Immature natural killer cell (primary cell): ENCODE results near the gene C19orf85. TPM values are rescaled to one million over a fixed set of nuclear protein-coding genes. Genes with fewer than 3 reads are reported as not detected.

ENCODE experiments used
- DNase-seq, 3 donors: peaks; one replicate each; pipeline ENCODE4 v3.0.0; 2022; ENCODE audit warnings: mixed read lengths in 1 of 3
- H3K27ac Mint-ChIP-seq, 6 donors: one replicate each; pipeline ENCODE4 v1.8.0; 2020; ENCODE audit warnings: mixed read lengths in 6 of 6, mild to moderate bottlenecking in 5 of 6, inconsistent platforms in 4 of 6, moderate library complexity in 3 of 6
- H3K27me3 Mint-ChIP-seq, 3 donors: one replicate each; pipeline ENCODE4 v1.8.0; 2020 to 2021; ENCODE audit warnings: low read depth in 3 of 3, mild to moderate bottlenecking in 3 of 3, mixed read lengths in 3 of 3, moderate library complexity in 3 of 3, inconsistent platforms in 1 of 3
- H3K36me3 Mint-ChIP-seq, 3 donors: one replicate each; pipeline ENCODE4 v1.8.0; 2020; ENCODE audit warnings: mixed read lengths in 3 of 3, inconsistent platforms in 2 of 3, mild to moderate bottlenecking in 2 of 3
- H3K4me1 Mint-ChIP-seq, 2 donors: one replicate each; pipeline ENCODE4 v1.8.0; 2020; ENCODE audit warnings: inconsistent platforms in 2 of 2, mild to moderate bottlenecking in 2 of 2, mixed read lengths in 2 of 2, moderate library complexity in 1 of 2
- H3K4me3 Mint-ChIP-seq, 5 donors: one replicate each; pipeline ENCODE4 v1.8.0; 2020; ENCODE audit warnings: mild to moderate bottlenecking in 5 of 5, mixed read lengths in 5 of 5, inconsistent platforms in 3 of 5, moderate library complexity in 3 of 5
- H3K9me3 Mint-ChIP-seq, 6 donors: one replicate each; pipeline ENCODE4 v1.8.0; 2020; ENCODE audit warnings: mild to moderate bottlenecking in 6 of 6, mixed read lengths in 6 of 6, inconsistent platforms in 4 of 6, moderate library complexity in 3 of 6
- polyA plus RNA-seq, 3 donors: library from polyadenylated mRNA; unstranded; fragments of 300-500 nt; fragmentation: Illumina TruSeq; gene quantifications; one replicate each; pipeline ENCODE4 v1.2.3, GENCODE V29; 2021

C19orf85 gene
- polyA plus RNA-seq, 3 donors from 2014 or later: not detected

DNA sequence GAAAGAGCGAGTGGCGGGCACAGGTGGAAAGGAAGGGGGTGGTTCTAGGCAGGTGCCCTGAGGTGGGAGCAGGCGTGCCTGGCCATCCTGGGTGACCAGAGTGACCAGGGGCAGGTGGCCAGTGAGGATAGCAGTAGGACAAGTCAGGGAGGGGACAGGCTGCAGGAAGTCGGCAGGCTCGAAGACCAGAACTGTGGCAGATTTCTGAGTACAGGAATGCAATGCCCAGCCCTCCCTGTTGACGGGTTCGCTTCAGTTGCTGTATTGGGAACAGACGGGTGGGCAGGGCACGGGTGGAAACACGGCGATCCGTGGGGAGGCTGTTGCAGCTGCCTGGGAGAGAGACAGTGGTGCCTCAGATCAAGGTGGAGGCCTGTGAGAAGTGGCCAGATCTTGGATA, 13.8 kb upstream of the C19orf85 start:
- Mint-ChIP-seq H3K9me3 (no peaks in the 10 kb centered on the region), H3K27ac (peak overlapping the region in 4 of 6 donors; percentile 55 to 73 (median 68)), H3K27me3 (peaks cover 2 to 14% (median 8%) of the 10 kb centered on the region in 3 donors), H3K36me3 (peaks cover 0 to 4% (median 0%) of the 10 kb centered on the region in 3 donors), H3K4me1 (peaks cover 36 to 38% of the 10 kb centered on the region in 2 donors), H3K4me3 (peak overlapping the region; percentile 3 to 88 (median 55))
- DNase-seq: no peak

DNA sequence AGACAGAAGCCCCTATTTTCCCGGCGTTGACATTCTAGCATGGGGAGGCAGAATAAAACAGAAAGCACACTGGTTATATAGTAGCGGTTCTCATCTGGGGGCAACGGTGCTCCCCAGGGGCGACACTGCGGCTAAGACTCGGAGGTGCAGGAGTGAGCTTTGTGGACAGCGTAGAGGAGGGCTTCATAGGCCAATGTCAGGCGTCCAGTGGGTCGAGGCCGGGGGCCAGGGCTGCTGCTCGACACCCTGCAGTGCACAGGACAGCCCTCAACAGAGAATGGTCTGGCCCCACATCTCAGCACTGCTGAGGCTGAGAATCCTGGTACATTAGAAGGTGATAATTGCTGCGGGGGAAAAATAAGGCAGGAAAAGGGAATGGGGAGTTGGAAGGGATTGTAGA, 13.4 kb upstream of the C19orf85 start:
- no peak for DNase-seq
- Mint-ChIP-seq H3K9me3 (no peaks in the 10 kb centered on the region), H3K36me3 (peaks cover 0 to 4% (median 0%) of the 10 kb centered on the region in 3 donors), H3K27ac (peak overlapping the region in 5 of 6 donors; percentile 34 to 73 (median 62)), H3K27me3 (peaks cover 2 to 13% (median 8%) of the 10 kb centered on the region in 3 donors), H3K4me1 (peaks cover 36 to 38% of the 10 kb centered on the region in 2 donors), H3K4me3 (peak overlapping the region; percentile 3 to 88 (median 55))

- H3K27me3 Mint-ChIP-seq: peaks cover 2 to 12% (median 8%) of the 10 kb centered on the region in 3 donors
- peaks cover 36 to 38% of the 10 kb centered on the region in 2 donors for H3K4me1 Mint-ChIP-seq
- DNase-seq: peak; percentile 95 to 97 (median 97)
- peaks cover 0 to 4% (median 0%) of the 10 kb centered on the region in 3 donors for H3K36me3 Mint-ChIP-seq
- no peaks in the 10 kb centered on the region for H3K9me3 Mint-ChIP-seq
- peak within 1 kb of the TSS; percentile 88 to 95 (median 92) for H3K27ac Mint-ChIP-seq
- H3K4me3 Mint-ChIP-seq: peak within 1 kb of the TSS; percentile 86 to 92 (median 89)
These were observed 11.7 kb upstream of the C19orf85 start, which contains the start of gene ZNF628 for GRCh38 chr19:55476100-55476775. ZNF628 (plus strand) TSS chr19:55476617; CDS start chr19:55479911, 3,294 bp downstream.

GRCh38 chr19:55474269-55475265, 10.0 kb upstream of the C19orf85 start:
- Mint-ChIP-seq H3K27ac (peak overlapping the region in 2 of 6 donors; percentile 16 to 50), H3K4me3 (peak overlapping the region in 4 of 5 donors; percentile 29 to 87 (median 64)), H3K36me3 (peaks cover 0 to 4% (median 0%) of the 10 kb centered on the region in 3 donors), H3K4me1 (peaks cover 31 to 33% of the 10 kb centered on the region in 2 donors), H3K9me3 (no peaks in the 10 kb centered on the region), H3K27me3 (peaks cover 2 to 9% (median 5%) of the 10 kb centered on the region in 3 donors)
- DNase-seq: no peak

- H3K27ac Mint-ChIP-seq: no peak overlapping the region
- no peaks in the 10 kb centered on the region for H3K9me3 Mint-ChIP-seq
- peaks cover 2 to 9% (median 5%) of the 10 kb centered on the region in 3 donors for H3K27me3 Mint-ChIP-seq
These were observed 8.9 kb upstream of the C19orf85 start for GRCh38 chr19:55473225-55474012.

DNA sequence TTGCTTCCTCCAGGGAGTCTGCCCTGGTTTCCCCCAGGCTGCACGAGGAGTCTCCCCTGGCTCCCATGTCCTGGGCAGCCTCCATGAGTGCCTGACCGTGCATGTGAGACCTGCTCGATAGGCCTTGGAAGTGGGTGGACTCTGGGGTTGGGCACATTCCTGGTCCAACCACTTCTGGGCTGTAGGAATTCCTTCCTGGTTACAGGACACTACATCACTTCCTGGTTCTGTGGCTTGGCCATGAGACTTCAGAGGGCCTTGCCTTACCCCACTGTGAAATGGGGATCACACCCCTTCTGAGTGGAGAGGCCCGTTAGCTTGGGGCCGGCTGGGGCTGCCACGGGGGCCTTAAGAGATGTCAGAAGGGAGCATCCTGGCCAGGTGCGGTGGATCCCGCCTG, 7.9 kb upstream of the C19orf85 start:
- Mint-ChIP-seq H3K4me3 (no peak overlapping the region), H3K27me3 (peaks cover 2 to 9% (median 5%) of the 10 kb centered on the region in 3 donors), H3K9me3 (no peaks in the 10 kb centered on the region), H3K27ac (no peak overlapping the region), H3K36me3 (no peaks in the 10 kb centered on the region), H3K4me1 (peaks cover 12 to 14% of the 10 kb centered on the region in 2 donors)
- no peak for DNase-seq

More at GRCh38 chr19:55473225-55474012, 8.9 kb upstream of the C19orf85 start:
- H3K4me1 Mint-ChIP-seq: peaks cover 21 to 22% of the 10 kb centered on the region in 2 donors
- no peaks in the 10 kb centered on the region for H3K36me3 Mint-ChIP-seq
- no peak for DNase-seq
- H3K4me3 Mint-ChIP-seq: no peak overlapping the region

DNA sequence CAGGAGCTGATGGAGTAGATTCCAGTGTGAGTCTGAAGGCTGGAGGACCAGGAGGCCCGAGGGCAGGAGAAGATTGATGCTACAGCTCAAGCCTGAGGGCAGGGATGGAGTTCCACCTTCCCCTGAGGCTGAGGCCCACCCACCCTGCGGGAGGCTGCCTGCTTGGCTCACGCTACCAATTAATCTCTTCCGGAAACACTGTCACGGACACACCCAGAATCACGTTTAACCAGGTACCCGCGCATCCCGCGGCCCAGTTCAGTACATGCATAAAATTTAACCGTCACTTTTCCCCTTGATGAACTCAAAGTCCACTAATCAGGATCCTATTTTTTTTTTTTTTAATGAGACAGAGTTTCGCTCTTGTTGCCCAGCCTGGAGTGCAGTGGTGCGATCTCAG, 6.7 kb upstream of the C19orf85 start:
- H3K9me3 Mint-ChIP-seq: no peaks in the 10 kb centered on the region
- H3K4me3 Mint-ChIP-seq: no peak overlapping the region
- DNase-seq: no peak
- H3K27me3 Mint-ChIP-seq: peaks cover 0 to 4% (median 3%) of the 10 kb centered on the region in 3 donors
- H3K36me3 Mint-ChIP-seq: no peaks in the 10 kb centered on the region
- H3K27ac Mint-ChIP-seq: no peak overlapping the region
- H3K4me1 Mint-ChIP-seq: peaks cover 5 to 8% of the 10 kb centered on the region in 2 donors

DNA sequence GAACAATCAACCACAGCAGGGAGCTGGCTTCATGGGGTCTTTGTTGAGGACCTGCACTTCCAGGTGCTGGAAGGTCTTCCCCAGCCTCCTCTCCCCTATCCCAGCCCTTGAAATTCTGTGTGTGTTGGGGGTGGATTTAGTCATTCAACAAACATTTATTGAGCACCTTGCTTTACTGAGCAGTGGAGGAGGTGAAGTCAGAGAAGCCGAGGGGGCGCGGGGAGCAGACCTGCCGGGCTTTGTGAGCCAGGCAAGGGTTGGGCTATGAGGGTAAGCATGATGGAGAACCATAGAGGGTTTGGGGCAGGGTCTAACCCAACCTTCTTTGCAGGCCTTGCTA, 3.5 kb upstream of the C19orf85 start:
- no peaks in the 10 kb centered on the region for H3K9me3 Mint-ChIP-seq
- peaks cover under 1 to 4% (median 3%) of the 10 kb centered on the region in 3 donors for H3K27me3 Mint-ChIP-seq
- peaks cover 0 to 2% of the 10 kb centered on the region in 2 donors for H3K4me1 Mint-ChIP-seq
- H3K4me3 Mint-ChIP-seq: no peak overlapping the region
- no peaks in the 10 kb centered on the region for H3K36me3 Mint-ChIP-seq
- DNase-seq: no peak
- peak overlapping the region in 1 of 6 donors; percentile 24 for H3K27ac Mint-ChIP-seq

GRCh38 chr19:55467236-55468053, 2.9 kb upstream of the C19orf85 start:
- no peaks in the 10 kb centered on the region for H3K9me3 Mint-ChIP-seq
- no peaks in the 10 kb centered on the region for H3K36me3 Mint-ChIP-seq
- peak overlapping the region in 1 of 6 donors; percentile 64 for H3K27ac Mint-ChIP-seq
- H3K4me1 Mint-ChIP-seq: peaks cover 2 to 4% of the 10 kb centered on the region in 2 donors
- peaks cover 2 to 6% (median 4%) of the 10 kb centered on the region in 3 donors for H3K27me3 Mint-ChIP-seq
- H3K4me3 Mint-ChIP-seq: no peak overlapping the region
- peak; percentile 61 to 67 (median 62) for DNase-seq

DNA sequence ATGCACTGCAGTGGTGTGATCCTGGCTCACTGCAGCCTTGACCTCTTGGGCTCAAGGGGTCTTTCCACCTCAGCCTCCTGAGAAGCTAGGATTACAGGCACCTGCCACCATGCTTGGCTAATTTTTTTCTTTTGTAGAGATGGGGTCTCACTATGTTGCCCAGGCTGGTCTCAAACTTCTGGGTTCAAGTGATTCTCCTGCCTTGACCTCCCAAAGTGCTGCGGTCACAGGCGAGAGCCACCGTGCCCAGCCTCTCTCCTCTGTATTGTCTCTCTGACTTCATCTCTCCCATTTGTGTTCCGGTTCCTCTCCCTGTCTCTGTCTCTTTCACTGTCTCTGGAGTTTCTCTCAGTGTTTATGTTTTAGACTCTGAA, 1.7 kb upstream of the C19orf85 start:
- Mint-ChIP-seq H3K9me3 (no peaks in the 10 kb centered on the region), H3K4me3 (no peak overlapping the region), H3K27ac (peak overlapping the region in 1 of 6 donors; percentile 80), H3K4me1 (peaks cover 12 to 16% of the 10 kb centered on the region in 2 donors), H3K36me3 (no peaks in the 10 kb centered on the region), H3K27me3 (peaks cover 8 to 9% (median 8%) of the 10 kb centered on the region in 3 donors)
- DNase-seq: no peak

- Mint-ChIP-seq H3K4me1 (peaks cover 16% of the 10 kb centered on the region in 2 donors), H3K4me3 (no peak overlapping the region), H3K36me3 (no peaks in the 10 kb centered on the region), H3K27ac (no peak overlapping the region), H3K27me3 (peaks cover 8 to 9% (median 8%) of the 10 kb centered on the region in 3 donors), H3K9me3 (no peaks in the 10 kb centered on the region)
- no peak for DNase-seq
These were observed 1.1 kb upstream of the C19orf85 start for GRCh38 chr19:55465460-55466240.
